Keratinocyte (primary cell): Measurements from ENCODE around the gene HEATR1. TPM values are rescaled to one million over a fixed set of nuclear protein-coding genes. Genes with fewer than 3 reads are reported as not detected.

Source experiments
- DNase-seq: peaks from one replicate; pipeline ENCODE4 v3.0.0-alpha.2; 2011; ENCODE audit warnings: low read depth, missing footprints, low spot score
- FAIRE-seq: peaks from 2 replicates; lab custom pipeline; 2011; peaks lifted over from hg19 to GRCh38; lab: Jason Lieb, UNC
- H2AFZ ChIP-seq: 2 replicates; pipeline ENCODE4 v1.6.0; 2012; ENCODE audit warnings: low read length, control low read depth, inconsistent platforms; ENCODE audit not compliant: control insufficient read depth
- H3K27ac ChIP-seq: 2 replicates; pipeline ENCODE4 v1.5.1; 2011; ENCODE audit warnings: low read length; ENCODE audit not compliant: control insufficient read depth, insufficient read depth
- H3K27me3 ChIP-seq: 3 replicates; pipeline ENCODE4 v1.6.0; 2011; ENCODE audit warnings: low read length; ENCODE audit not compliant: control insufficient read depth, insufficient read depth; ENCODE audit errors: extremely low read depth
- H3K36me3 ChIP-seq, 2 experiments: 2 replicates in 1 of 2; 3 replicates in 1 of 2; pipeline ENCODE4 v1.5.1; 2011; ENCODE audit warnings: low read length in 2 of 2, mild to moderate bottlenecking in 1 of 2; ENCODE audit not compliant: control insufficient read depth in 2 of 2, insufficient read depth in 2 of 2; ENCODE audit errors: extremely low read depth in 1 of 2
- H3K4me1 ChIP-seq: 3 replicates; pipeline ENCODE4 v1.5.1; 2011; ENCODE audit warnings: low read length; ENCODE audit not compliant: control insufficient read depth, insufficient read depth; ENCODE audit errors: extremely low read depth
- H3K4me2 ChIP-seq: 3 replicates; pipeline ENCODE4 v1.6.0; 2011; ENCODE audit warnings: low read depth, low read length; ENCODE audit not compliant: control insufficient read depth, insufficient read depth; ENCODE audit errors: extremely low read depth
- H3K4me3 ChIP-seq, 3 experiments: fragments of 200-600 bp in 1 of 3; sonication (generic) in 1 of 3; 2 replicates in 2 of 3; 3 replicates in 1 of 3; pipeline ENCODE4 v1.5.1; 2011 to 2016; ENCODE audit warnings: low read length in 3 of 3, mild to moderate bottlenecking in 3 of 3, control low read depth in 2 of 3, inconsistent platforms in 1 of 3, low read depth in 1 of 3, mixed read lengths in 1 of 3, mixed run types in 1 of 3, moderate library complexity in 1 of 3; ENCODE audit not compliant: control insufficient read depth in 2 of 3, insufficient read depth in 2 of 3; ENCODE audit errors: extremely low read depth in 1 of 3
- H3K79me2 ChIP-seq: 2 replicates; pipeline ENCODE4 v1.6.0; 2012; ENCODE audit warnings: low read length; ENCODE audit not compliant: control insufficient read depth, insufficient read depth
- H3K9ac ChIP-seq: 3 replicates; pipeline ENCODE4 v1.6.0; 2011; ENCODE audit warnings: low read length; ENCODE audit not compliant: control insufficient read depth, insufficient read depth; ENCODE audit errors: extremely low read depth
- H3K9me1 ChIP-seq: 3 replicates; pipeline ENCODE4 v1.6.0; 2011; ENCODE audit warnings: low read length; ENCODE audit not compliant: control insufficient read depth, insufficient read depth; ENCODE audit errors: extremely low read depth
- H3K9me3 ChIP-seq: 2 replicates; pipeline ENCODE4 v1.5.1; 2012; ENCODE audit warnings: low read depth, low read length; ENCODE audit not compliant: control insufficient read depth
- H4K20me1 ChIP-seq: 3 replicates; pipeline ENCODE4 v1.6.0; 2011; ENCODE audit warnings: low read length; ENCODE audit not compliant: control insufficient read depth, insufficient read depth; ENCODE audit errors: extremely low read depth
- EZH2 ChIP-seq: IDR thresholded peaks from one replicate; pipeline ENCODE4 v1.6.1; 2012; ENCODE audit warnings: inconsistent platforms, mild to moderate bottlenecking, low read length, moderate library complexity
- dilution Hi-C: fragments of 300-500 bp; cut with MboI; formaldehyde crosslinking; loops from one replicate; pipeline ENCODE4 v1.7.0; 2020; ENCODE audit warnings: low sequenced_read_pairs; ENCODE audit not compliant: extremely low pct_ligation_motif_present
- polyA plus RNA-seq, 5 experiments: library from polyadenylated mRNA; depleted of rRNA in 3 of 5; stranded (reverse) in 3 of 5; stranded (forward) in 1 of 5; unstranded in 1 of 5; fragments of >200 nt; gene quantifications; 1 replicate in 1 of 5; 2 replicates in 3 of 5; 3 replicates in 1 of 5; pipeline versions ENCODE4 v1.2.1 to v1.2.3, GENCODE V29; 2011 to 2012; ENCODE audit warnings: missing spikeins in 2 of 5, low read depth in 1 of 5, low replicate concordance in 1 of 5
- TF ChIP-seq, protein P1 (sequence below), 3 experiments: IDR thresholded peaks in 1 of 3; conservative IDR thresholded peaks in 1 of 3; optimal IDR thresholded peaks in 1 of 3; 2 replicates in 2 of 3; 3 replicates in 1 of 3; pipeline versions ENCODE3 to v1.5.1; 2011; ENCODE audit warnings: low read length in 3 of 3, mild to moderate bottlenecking in 3 of 3, moderate library complexity in 2 of 3, control low read depth in 1 of 3, inconsistent platforms in 1 of 3; ENCODE audit not compliant: insufficient read depth in 2 of 3; ENCODE audit errors: extremely low read depth in 1 of 3

HEATR1 gene
- polyA plus RNA-seq, 1 donor (not counting 4 experiments of a cell fraction or from before 2014, with no cell fraction given), result 19.5 TPM

DNA sequence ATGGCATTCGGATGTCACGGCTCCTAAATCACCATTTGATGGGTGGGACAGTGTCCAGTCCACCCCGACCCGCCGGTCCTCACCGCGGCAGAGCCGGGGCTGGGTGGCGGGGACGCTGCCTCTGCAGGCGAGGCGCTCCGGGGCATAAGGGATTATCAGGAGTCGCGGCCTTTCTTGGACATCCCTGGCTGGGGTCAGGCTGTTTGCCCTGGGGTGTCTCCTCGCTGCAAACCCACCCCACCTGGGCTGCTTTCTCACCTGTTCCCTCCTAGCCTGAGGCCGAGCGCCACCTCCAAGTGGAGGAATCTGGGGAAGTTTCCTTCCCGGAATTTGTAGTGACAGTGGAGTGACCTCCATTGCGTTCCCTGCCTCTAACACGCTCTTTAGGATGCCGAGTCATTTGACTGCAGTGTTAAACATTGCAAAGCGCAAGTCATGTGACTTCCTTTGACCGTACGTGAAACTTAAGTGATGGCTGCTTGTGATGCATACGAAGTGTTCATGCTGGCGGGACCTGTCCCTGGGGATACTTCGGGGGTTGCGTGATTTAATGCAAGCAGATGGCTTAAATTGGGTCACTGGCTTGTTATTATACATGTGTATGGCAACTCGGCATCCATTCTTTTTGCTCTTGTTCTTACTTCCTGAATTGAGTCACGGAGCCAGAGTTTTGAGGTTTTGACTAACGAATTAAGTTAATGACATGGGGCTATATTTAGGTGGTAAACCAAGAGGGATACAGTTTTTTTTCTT, 80.0 kb downstream of the HEATR1 start:
- Histone ChIP-seq H3K4me2 (peak overlapping the region; percentile 95), H3K79me2 (peaks cover 15% of the 10 kb centered on the region), H3K27ac (peak overlapping the region; percentile 88), H3K4me1 (peaks cover 10% of the 10 kb centered on the region), H3K4me3 (peak overlapping the region; percentile 93 to 99 (median 96)), H4K20me1 (no peaks in the 10 kb centered on the region), H3K9ac (peak overlapping the region; percentile 91), H3K9me1 (no peaks in the 10 kb centered on the region), H3K27me3 (no peaks in the 10 kb centered on the region), H3K9me3 (no peaks in the 10 kb centered on the region), H2AFZ (peak overlapping the region; percentile 98), H3K36me3 (peaks cover 3 to 4% of the 10 kb centered on the region in 2 experiments)
- dilution Hi-C loops, result no loop called here
- TF ChIP-seq EZH2, result no peak
- TF ChIP-seq, protein P1, sequence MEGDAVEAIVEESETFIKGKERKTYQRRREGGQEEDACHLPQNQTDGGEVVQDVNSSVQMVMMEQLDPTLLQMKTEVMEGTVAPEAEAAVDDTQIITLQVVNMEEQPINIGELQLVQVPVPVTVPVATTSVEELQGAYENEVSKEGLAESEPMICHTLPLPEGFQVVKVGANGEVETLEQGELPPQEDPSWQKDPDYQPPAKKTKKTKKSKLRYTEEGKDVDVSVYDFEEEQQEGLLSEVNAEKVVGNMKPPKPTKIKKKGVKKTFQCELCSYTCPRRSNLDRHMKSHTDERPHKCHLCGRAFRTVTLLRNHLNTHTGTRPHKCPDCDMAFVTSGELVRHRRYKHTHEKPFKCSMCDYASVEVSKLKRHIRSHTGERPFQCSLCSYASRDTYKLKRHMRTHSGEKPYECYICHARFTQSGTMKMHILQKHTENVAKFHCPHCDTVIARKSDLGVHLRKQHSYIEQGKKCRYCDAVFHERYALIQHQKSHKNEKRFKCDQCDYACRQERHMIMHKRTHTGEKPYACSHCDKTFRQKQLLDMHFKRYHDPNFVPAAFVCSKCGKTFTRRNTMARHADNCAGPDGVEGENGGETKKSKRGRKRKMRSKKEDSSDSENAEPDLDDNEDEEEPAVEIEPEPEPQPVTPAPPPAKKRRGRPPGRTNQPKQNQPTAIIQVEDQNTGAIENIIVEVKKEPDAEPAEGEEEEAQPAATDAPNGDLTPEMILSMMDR (optimal IDR thresholded peaks at IDR 0.05 in 1 of 3, IDR thresholded peaks at IDR 0.05 in 1 of 3, conservative IDR thresholded peaks at IDR 0.05 in 1 of 3; ENCODE audit: extremely low read depth in 1 of 3, insufficient read depth in 2 of 3, low read length in 3 of 3), result no peak
- DNase-seq (no peak), FAIRE-seq (peak; percentile 51)

DNA sequence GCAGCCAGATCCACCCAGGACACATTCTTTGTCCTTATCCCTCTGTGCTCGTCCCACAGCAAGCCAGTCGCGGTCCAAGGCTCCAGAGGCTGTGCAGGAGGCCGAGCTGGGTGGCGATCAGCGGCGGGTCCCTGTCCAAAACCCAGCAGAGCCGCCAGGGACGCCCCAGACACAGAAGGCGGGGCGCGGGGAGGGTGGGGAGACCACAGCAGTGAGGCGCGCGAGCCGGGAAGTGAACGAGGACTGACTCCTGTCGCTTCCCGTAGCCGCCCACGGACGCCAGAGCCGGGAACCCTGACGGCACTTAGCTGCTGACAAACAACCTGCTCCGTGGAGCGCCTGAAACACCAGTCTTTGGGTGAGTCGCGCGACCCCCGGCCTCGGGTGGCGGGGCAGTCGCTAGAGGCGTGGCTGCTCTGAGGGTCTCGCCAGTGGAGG, 80.6 kb downstream of the HEATR1 start, which contains the start of gene LGALS8:
Gene LGALS8, plus strand, starts transcription at position 279 of the 438 bp plus-strand sequence. CDS start 2,089 bp downstream, outside the sequence.
- peak within 1 kb of the TSS; percentile 98 for H2AFZ ChIP-seq
- peaks cover 15% of the 10 kb centered on the region for H3K79me2 ChIP-seq
- H3K4me1 ChIP-seq, result peaks cover 10% of the 10 kb centered on the region
- no peaks in the 10 kb centered on the region for H3K9me1 ChIP-seq
- peak within 1 kb of the TSS; percentile 88 for H3K27ac ChIP-seq
- H3K27me3 ChIP-seq, result no peaks in the 10 kb centered on the region
- peaks cover 3 to 4% of the 10 kb centered on the region in 2 experiments for H3K36me3 ChIP-seq
- peak within 1 kb of the TSS; percentile 95 for H3K4me2 ChIP-seq
- no peaks in the 10 kb centered on the region for H4K20me1 ChIP-seq
- peak within 1 kb of the TSS; percentile 93 to 99 (median 96) for H3K4me3 ChIP-seq
- H3K9me3 ChIP-seq, result no peaks in the 10 kb centered on the region
- no peak for FAIRE-seq
- H3K9ac ChIP-seq, result peak within 1 kb of the TSS; percentile 91
- DNase-seq, result no peak
- TF ChIP-seq EZH2, result no peak
- TF ChIP-seq, protein P1 (optimal IDR thresholded peaks at IDR 0.05 in 1 of 3, IDR thresholded peaks at IDR 0.05 in 1 of 3, conservative IDR thresholded peaks at IDR 0.05 in 1 of 3; ENCODE audit: extremely low read depth in 1 of 3, insufficient read depth in 2 of 3, low read length in 3 of 3), result no peak
- dilution Hi-C loops, result no loop called here
